ENCODE measurements around the gene SCAI.

- TF ChIP-seq CTCF (conservative IDR thresholded peaks at IDR 0.05; ENCODE audit: low read length) (no peak), EZH2phosphoT487 (IDR thresholded peaks at IDR 0.05; ENCODE audit: borderline replicate concordance) (no peak)
Observed at GRCh38 chr9:125183054-125183453, 39.7 kb upstream of the SCAI start.

All from Loucy (cell line).